Naive thymus-derived CD8-positive, alpha-beta T cell (primary cell): ENCODE data around the gene SEPSECS. TPM values are rescaled to one million over a fixed set of nuclear protein-coding genes. Genes with fewer than 3 reads are reported as not detected.

Source experiments
- polyA plus RNA-seq, 3 donors: library from polyadenylated mRNA; unstranded; fragments of 300-500 nt; fragmentation: Illumina TruSeq; gene quantifications; one replicate each; pipeline ENCODE4 v1.2.3, GENCODE V29; 2021
- total RNA-seq, 8 experiments: library from RNA in 2 of 8; stranded (reverse) in 2 of 8; gene quantifications; one replicate each; pipeline ENCODE4 v1.2.3 and lab custom pipeline; 2021 to 2026

SEPSECS gene
- total and polyA plus RNA-seq, 5 experiments from 2014 or later, result 1.7 to 17.2 (median 2.3) TPM

Other genes starting within 250 kb of the SEPSECS start
- gene CCDC149, start 247.4 kb downstream of the SEPSECS start, total RNA-seq, result under 1 TPM in 1 of 2 experiments, not detected in 1; 0.21 TPM
- not detected for gene CCDC149, start 247.4 kb downstream of the SEPSECS start, polyA plus RNA-seq
- not detected for gene LGI2, start 129.5 kb downstream of the SEPSECS start, total RNA-seq
- gene LGI2, start 129.5 kb downstream of the SEPSECS start, polyA plus RNA-seq, result not detected
- gene PI4K2B, start 73.6 kb upstream of the SEPSECS start, total RNA-seq, result 10 to 100 TPM; 13.2 to 14.4 TPM
- gene PI4K2B, start 73.6 kb upstream of the SEPSECS start, polyA plus RNA-seq, result 1 to 10 TPM; 6.8 to 8.6 (median 7.0) TPM
- 10 to 100 TPM; 14.0 to 14.6 TPM for gene ZCCHC4, start 152.3 kb upstream of the SEPSECS start, total RNA-seq
- 10 to 100 TPM in 1 of 3 donors, 1 to 10 TPM in 2; 5.9 to 10.4 (median 6.3) TPM for gene ZCCHC4, start 152.3 kb upstream of the SEPSECS start, polyA plus RNA-seq
- 10 to 100 TPM; 54.9 to 55.8 TPM for gene ANAPC4, start 216.8 kb upstream of the SEPSECS start, total RNA-seq
- gene ANAPC4, start 216.8 kb upstream of the SEPSECS start, polyA plus RNA-seq, result 10 to 100 TPM; 16.3 to 19.1 (median 17.6) TPM